ENCODE results near the gene NME7. TPM values are rescaled to one million over a fixed set of nuclear protein-coding genes. Genes with fewer than 3 reads are reported as not detected.
"Not testable (repeated sequence)": the region's sequence is repeated elsewhere in the genome, so short reads cannot be mapped to it uniquely, and the experiment has no call there.

Gene NME7
- 20.3 and 30.8 TPM in 2 replicates for total RNA-seq

DNA sequence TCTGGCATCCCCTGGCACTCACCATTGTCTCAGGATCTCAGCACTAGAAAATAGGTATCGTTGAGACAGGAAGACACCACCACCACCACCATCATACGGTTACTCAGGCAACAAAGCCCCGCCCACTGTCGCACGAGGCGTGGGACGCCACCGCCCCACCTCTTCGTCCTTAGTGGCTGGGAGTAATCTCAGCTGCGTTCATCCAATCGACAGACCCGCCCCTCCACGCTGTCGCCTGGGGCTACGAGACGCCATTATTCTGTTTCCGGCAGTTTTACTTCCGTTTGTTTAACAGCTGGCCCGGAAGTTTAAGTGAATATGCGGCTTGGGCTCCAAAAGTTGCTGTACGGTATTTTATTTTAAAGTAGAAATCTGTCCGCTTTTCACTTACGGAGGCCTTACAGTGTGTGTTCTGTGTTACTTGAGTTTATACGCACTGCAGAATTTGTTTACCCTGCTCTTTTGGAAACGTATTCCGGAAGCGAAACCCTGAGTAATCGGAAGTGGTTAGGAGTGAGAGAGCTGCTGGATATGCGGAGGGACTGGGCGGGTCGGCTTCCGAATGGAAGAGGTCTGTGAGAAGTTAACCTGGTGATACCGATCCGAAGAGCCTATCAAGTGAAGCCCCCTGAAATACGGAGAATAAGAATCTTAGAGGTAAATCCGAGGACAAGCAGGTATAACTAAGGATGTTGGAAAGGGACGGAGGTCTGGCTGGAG, at the start of gene NME7, which contains the start of gene BLZF1:
Gene NME7, minus strand, starts transcription at position 112 of the 720 bp plus-strand sequence. Its CDS starts 87 bp downstream, at position 25.
Gene BLZF1, plus strand, starts transcription at position 510 of the 720 bp plus-strand sequence. CDS start 1,328 bp downstream, outside the sequence.
- peak; percentile 93 for DNase-seq (ENCODE audit: low read depth, low spot score)

DNA sequence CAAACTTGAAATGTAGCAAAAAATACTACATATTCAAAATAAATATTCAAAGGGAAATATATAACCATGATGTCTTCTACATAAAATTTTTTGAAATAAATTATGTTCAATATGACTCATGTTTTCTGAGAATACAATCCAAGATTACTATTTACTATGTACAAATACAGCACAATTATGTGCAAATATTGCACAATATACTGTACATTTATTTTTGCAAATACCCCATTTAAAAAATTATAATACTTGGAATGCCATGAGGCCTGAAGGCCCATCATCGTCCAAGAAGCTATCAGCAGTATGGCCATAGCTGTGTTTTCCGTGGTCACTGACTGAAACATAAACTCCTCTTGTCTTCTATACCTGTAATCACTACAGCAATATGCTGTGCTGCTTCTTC, 47.4 kb upstream of the NME7 start:
- DNase-seq (ENCODE audit: low read depth, low spot score), result no peak

- DNase-seq (ENCODE audit: low read depth, low spot score), result not testable (repeated sequence)
These were observed 40.7 kb upstream of the NME7 start for GRCh38 chr1:169408340-169408739.

- not testable (repeated sequence) for DNase-seq (ENCODE audit: low read depth, low spot score)
These were observed 35.0 kb upstream of the NME7 start for GRCh38 chr1:169402578-169402977.

GRCh38 chr1:169395955-169396354, 28.4 kb upstream of the NME7 start:
- DNase-seq (ENCODE audit: low read depth, low spot score), result no peak

- DNase-seq (ENCODE audit: low read depth, low spot score), result no peak
These were observed 24.8 kb upstream of the NME7 start for GRCh38 chr1:169392406-169392805.

DNA sequence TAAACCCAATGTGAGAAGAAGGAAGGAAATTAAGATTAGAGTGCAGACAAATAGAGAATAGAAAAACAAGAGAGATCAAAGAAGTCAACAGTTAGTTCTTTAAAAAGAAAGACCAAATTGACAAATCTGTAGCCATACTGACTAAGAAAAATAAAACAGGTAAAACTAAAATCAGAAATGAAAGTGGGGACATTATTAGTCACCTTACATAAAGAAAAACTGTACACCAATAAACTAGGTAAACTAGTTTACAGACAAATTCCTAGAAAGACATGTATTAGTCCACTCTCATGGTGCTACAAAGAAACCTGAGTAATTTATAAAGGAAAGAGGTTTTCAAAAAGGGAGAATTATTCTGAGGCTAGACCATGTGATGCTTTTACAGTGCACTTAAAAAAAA, 22.7 kb upstream of the NME7 start:
- DNase-seq (ENCODE audit: low read depth, low spot score), result no peak

DNA sequence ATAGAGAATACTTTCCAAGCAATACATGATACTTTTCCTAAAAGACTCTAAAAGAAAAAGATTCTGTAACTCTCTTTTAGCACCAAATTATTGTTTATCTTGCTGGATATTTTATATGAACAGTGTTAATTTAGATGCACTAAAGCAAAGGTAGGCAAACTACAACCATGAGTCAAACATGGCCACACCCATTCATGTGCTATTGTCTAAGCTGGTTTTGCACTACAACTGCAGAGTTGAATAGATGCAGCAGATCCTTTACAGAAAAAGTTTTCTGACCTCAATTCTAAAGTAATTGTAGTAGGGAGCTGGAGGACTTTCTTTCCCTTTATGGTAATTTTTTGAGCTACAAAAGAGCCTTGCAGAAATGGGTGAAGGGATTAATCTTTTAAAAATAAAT, 19.8 kb upstream of the NME7 start:
- no peak for DNase-seq (ENCODE audit: low read depth, low spot score)

- DNase-seq (ENCODE audit: low read depth, low spot score), result no peak
These were observed 15.9 kb upstream of the NME7 start for GRCh38 chr1:169383449-169383848.

GRCh38 chr1:169381162-169381561, 13.6 kb upstream of the NME7 start:
- DNase-seq (ENCODE audit: low read depth, low spot score), result no peak

DNA sequence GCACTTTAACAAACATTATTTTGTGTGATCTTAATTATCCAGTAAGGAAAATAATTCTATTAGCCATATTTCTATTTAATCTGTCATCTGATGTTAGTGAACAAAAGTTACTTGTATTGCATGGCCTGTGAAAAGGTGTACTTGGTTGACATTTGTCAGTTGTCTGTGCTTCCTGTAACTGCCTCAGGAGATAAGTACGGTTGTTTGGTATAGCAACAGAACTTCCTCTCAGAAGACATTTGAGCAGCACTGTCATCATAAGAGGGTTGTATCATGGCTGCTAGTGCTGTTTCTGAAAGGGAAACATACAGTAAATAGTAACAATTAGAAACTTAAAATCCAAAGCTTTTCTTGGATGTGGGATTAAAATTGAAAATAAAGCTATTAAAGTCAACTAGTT, 3.8 kb upstream of the NME7 start:
- no peak for DNase-seq (ENCODE audit: low read depth, low spot score)

- DNase-seq (ENCODE audit: low read depth, low spot score), result no peak
These were observed 791 bp upstream of the NME7 start for GRCh38 chr1:169368406-169368769.

GRCh38 chr1:169367096-169367685, 406 bp downstream of the NME7 start:
- no peak for DNase-seq (ENCODE audit: low read depth, low spot score)

- no peak for DNase-seq (ENCODE audit: low read depth, low spot score)
These were observed 2.6 kb downstream of the NME7 start for GRCh38 chr1:169364948-169365347.

- no peak for DNase-seq (ENCODE audit: low read depth, low spot score)
These were observed 4.4 kb downstream of the NME7 start for GRCh38 chr1:169363046-169363730.

GRCh38 chr1:169361281-169361680, 6.3 kb downstream of the NME7 start:
- no peak for DNase-seq (ENCODE audit: low read depth, low spot score)

- DNase-seq (ENCODE audit: low read depth, low spot score), result no peak
These were observed 7.2 kb downstream of the NME7 start for GRCh38 chr1:169360415-169360814.

- DNase-seq (ENCODE audit: low read depth, low spot score), result peak; percentile 29
These were observed 19.1 kb downstream of the NME7 start for GRCh38 chr1:169348383-169349036.

- no peak for DNase-seq (ENCODE audit: low read depth, low spot score)
These were observed 19.8 kb downstream of the NME7 start for GRCh38 chr1:169347688-169348382.

DNA sequence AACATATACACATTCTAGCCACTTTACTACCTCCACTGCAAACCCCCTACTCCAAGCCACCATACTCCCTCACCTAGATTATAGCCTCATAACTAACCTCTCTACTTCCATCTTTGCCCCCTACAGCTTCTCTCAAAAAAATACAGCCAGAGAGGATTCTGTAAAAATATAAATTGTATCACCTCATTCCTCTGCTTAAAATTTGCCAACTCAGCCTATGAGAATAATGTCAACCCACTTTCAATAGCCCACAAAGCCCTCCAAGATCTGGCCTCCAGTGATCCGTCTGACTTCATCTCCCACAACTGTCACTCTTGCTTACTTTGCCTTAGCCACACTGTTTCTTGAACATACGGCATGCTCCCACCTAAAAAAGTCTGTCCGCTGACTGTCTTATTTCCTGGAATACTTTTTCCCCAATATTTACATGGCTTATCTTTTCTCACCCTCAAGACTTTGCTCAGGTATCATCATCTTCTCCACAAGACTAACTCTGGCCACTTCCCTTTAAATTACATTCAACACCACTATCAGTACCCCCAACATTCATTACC, 21.5 kb downstream of the NME7 start:
- no peak for DNase-seq (ENCODE audit: low read depth, low spot score)

- DNase-seq (ENCODE audit: low read depth, low spot score), result no peak
These were observed 22.1 kb downstream of the NME7 start for GRCh38 chr1:169345511-169345910.
